NCI-H1048 (cell line): ENCODE measurements around the gene P2RY8.
"Not testable (repeated sequence)": the region's sequence is repeated elsewhere in the genome, so short reads cannot be mapped to it uniquely, and the experiment has no call there.

Experiments
- DNase-seq: peaks from one replicate; lab custom pipeline; 2025; lab: John Stamatoyannopoulos, UW

The P2RY8 gene

GRCh38 chrX:1520350-1520749 is 16.6 kb downstream of the P2RY8 start:
- no peak for DNase-seq

- DNase-seq, result no peak
These were observed 17.9 kb downstream of the P2RY8 start for GRCh38 chrX:1519022-1519497.

- no peak for DNase-seq
These were observed 18.5 kb downstream of the P2RY8 start for GRCh38 chrX:1518512-1518911.

DNA sequence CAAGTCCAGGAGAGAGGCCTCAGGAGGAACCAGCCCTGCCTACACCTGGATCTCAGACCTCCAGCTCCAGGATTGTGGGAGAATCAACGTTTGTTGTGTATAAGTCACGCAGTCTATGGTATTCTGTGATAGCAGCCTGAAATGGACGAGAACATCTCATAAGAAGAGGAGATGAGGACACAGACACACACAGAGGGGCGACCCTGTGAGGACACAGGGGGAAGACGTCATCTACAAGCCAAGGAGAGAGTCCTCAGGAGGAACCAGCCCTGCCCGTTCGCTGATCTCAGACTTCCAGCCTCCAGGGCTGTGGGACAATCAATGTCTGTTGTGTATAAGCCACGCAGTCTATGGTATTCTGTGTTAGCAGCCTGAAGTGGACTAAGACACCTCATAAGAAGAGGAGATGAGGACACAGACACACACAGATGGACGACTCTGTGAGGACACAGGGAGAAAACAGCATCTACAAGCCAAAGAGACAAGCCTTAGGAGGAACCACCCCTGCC is 20.3 kb downstream of the P2RY8 start:
- no peak for DNase-seq

DNA sequence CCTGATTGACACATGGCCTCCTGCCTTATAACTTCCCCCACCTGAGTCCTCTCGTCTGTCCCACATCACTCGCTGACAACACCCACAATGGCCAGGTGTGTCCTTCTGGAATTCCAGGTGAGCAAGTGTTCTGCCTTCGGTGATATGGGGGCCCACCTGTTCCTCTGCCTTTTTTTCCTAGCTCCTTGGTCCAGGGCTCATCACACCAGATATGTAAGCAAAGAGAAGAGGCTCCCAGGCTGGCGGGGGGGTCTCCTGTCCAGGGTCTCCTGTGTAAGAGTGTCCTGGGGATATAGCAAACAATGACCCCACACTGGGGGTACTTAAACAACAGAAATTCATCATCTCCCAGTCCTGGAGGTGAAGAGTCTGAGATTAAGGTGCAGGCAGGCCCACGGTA is 25.2 kb downstream of the P2RY8 start:
- DNase-seq, result no peak

DNA sequence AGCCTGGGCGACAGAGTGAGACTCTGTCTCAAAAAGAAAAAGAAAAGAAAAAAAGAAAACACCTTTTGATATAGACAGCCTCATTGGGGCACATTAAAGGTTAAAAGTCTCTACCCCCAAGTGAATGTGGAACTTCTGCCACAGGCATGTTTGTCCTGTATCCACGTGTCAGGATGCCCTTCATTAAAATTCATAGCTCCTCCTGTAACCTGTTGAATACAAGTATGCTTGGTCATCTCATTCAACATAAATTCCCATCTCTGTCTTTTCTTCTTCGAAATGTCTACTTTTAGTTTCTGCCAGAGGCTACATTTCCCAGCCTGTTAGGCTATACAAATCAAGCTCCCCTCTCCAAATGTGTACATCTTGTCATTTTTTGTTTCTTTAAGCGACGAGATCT is 25.8 kb downstream of the P2RY8 start:
- DNase-seq, result no peak

DNA sequence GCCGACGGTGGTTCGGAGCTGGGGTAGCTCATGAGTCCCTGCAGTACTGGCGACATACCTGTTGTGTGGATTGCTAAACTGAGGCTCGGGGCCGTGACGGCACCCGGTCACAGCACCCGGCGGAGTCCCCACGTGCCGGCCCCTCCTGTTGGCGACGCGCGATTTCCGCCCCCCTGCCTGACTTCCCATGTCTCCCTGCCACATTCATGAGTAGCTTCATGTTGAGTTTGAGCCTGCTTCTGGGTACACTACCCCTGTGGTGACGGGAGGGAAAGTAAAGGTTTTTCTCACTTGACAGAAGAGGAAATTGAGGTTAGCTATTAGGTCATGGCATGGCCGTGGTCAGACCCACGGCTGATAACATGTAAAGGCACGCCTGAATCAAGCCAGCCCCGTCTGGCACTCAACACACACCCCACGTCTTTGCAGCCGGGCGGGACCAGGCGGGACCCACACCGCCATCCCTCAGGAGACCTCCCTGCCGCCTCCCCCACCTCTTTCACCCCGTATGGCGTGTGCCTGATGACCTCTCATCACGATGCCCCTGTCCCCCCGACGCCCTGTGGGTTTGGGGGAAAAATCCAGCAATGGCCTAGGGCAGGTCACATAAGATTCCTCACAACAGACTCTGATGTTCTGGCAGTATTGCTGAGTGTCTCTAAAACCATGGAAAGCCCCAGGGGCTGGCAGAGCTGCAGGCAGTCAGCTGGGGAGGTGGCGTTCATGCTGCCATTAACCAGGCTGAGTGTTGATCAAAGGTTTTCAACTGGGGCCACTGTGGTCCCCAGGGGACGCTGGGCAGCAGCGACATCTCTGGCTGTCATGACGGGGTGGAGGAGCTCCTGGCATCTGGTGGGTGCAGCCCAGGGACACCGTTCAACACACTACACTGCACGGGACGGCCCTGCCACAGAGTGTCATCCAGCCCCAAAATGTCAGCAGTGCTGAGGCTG is 29.2 kb downstream of the P2RY8 start:
- no peak for DNase-seq

DNA sequence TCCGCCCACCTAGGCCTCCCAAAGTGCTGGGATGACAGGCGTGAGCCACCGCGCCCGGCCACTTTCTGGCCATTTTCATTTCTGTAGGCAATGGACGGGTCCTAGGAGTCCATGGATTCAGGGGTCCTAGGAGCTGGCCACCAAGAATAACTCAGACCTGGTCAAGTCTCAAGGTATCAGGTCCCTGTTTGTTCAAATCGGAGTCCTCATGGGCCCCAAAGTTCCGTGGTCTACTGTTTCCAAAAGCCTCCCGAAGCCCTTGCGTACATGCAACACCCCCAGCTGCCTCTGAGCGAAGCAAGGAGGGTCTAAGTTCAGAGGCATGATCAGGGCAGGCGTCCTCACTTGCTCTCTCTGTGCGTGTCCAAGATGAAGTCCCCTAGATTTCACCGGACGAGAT is 30.1 kb downstream of the P2RY8 start:
- no peak for DNase-seq

GRCh38 chrX:1502853-1503252 is 34.1 kb downstream of the P2RY8 start:
- no peak for DNase-seq

DNA sequence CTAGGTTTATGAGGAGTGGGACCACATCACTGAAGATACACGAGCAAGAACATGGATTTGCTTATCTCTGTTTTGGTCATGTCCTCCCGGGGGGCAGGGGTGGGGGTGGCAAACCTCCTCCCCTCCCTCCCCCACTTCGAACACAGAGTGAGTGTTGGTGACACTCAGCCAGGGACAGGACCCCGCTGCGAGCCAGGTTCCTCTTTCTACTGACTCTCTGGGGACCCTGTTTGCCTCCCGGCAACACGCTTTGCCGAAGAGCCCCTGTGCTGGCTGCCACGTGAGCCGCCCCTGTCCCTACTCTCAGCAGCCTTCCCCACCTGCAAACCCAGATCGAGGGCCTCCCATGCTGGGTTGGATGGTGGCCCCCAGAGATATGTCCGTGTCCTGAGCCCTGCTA is 34.7 kb downstream of the P2RY8 start:
- no peak for DNase-seq

DNA sequence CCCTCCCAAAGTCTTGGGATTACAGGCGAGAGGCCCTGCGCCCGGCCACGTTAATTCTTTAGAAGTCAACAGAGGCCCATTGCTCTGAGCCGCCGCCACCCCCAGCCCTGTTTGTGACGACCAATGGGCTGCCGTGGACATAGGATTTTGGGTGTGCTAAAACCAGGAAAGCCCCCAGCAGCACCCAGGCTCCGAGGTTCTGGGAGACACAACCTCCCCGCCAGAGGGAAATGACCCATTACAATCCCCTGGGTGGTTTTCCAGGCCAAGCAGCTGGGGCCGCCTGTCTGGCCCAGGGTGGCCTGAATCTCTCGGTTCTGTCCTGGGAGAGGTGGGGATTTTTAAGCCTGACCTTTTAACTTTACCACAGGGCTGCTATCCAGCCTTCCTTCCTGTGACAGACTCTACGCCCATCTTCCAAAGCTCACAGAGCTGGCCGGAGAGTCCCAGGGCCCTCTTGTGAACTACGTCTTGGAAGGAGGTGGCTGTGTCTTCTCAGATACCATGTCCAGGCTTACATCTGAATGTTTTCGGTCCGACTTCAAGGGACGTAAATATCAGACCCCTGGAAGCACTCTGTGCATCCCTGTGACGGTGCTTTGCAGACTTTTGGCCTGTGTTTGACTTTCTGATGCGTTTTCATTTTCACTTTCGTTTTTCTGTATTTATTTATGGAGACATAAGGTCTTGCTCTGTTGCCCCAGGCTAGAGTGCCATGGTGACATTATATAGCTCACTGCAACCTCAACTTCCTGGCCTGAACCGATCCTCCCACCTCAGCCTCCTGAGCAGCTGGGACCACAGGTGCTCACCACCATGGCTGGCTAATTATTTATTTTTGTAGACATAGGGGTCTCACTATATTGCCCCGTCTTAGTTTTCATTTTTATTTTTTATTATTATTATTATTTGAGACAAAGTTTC is 36.0 kb downstream of the P2RY8 start:
- DNase-seq, result no peak

GRCh38 chrX:1496076-1496475 is 40.9 kb downstream of the P2RY8 start:
- no peak for DNase-seq

DNA sequence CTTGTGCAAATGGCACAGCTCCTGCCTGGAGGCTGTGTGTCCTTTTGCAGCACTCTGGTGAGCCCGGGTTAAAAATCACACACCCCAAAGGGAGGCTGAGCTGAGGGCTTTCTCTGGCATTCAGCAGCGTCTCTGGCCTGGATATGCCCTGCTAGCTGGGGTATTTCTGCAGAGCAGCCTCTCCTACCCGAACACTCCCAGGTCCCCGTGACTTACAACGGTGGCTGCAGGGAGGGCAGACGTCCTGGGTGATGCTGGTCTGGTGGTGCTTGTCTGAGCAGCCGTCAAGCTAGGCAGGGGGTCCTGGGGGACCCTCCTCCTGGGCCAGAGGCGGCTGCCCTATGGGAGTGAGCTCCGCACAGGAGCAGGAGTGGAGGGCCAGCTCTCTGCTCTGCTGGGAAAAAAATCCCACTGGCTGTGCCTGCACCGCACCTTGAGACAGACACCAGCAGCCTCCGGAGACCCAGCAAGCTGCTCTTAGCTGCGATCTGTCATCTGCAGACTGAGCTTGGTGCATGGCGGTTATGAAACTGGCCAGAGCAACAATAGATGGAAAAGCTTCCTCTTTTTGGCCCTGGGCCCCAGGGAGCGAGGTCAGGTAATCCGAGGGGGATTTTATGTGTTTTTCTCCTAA is 43.0 kb downstream of the P2RY8 start:
- DNase-seq, result no peak

GRCh38 chrX:1493412-1493811 is 43.6 kb downstream of the P2RY8 start:
- DNase-seq, result no peak

GRCh38 chrX:1492421-1493012 is 44.5 kb downstream of the P2RY8 start:
- DNase-seq, result no peak

DNA sequence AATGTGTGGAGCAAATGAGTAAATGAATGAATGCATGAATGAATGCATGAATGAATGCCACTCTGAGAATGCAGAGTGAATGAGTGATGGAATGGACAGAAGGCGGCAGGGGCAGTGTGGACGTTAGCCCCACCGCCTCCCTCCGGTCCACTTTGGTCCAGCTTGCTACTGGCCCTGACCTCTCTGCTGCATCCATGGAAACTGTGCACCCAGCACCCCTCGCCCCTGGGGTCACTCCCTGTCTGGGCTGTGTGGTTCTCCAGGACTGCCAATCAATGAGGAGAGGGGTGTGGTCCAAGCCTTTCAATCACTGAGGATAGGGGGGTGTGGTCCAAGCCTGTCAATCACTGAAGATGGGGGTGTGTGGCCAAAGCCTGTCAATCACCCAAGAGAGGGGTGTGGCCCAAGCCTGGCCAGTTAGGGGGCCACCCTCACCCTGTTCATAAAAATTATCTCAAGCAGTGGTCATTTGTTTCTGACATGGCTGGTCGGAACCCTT is 45.1 kb downstream of the P2RY8 start:
- no peak for DNase-seq

DNA sequence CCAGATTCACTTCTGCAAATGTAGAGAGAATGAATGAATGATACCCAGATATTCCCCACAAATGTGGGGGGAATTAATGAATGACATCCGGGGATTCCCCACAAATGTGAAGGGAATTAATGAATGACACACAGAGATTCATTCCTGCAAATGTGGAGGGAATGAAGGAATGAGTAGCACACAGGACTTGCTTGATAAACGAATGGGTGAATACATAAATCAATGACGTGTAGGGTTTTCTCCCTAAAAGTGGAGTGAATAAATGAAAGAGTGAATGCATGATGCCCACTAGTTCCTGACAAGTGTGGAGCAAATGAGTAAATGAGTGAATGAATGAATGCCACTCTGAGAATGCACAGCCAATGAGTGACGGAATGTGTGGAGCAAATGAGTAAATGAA is 45.7 kb downstream of the P2RY8 start:
- DNase-seq, result not testable (repeated sequence)

GRCh38 chrX:1490723-1491122 is 46.3 kb downstream of the P2RY8 start:
- not testable (repeated sequence) for DNase-seq

GRCh38 chrX:1489354-1489753 is 47.6 kb downstream of the P2RY8 start:
- DNase-seq, result not testable (repeated sequence)

DNA sequence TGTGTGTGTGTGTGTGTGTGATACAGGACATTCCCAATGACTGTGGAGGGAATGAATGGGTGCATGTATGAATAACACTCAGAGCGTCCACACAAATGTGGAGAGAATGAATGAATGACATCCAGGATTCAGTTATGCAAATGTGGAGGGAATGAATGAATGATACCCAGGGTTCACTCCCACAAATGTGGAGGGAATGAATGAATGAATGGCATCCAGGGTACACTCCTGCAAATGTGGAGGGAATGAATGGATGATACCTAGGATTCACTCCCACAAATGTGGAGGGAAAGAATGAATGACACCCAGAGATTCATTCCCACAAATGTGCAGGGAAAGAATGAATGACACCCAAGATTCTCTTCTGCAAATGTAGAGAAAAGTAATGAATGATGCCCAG is 48.2 kb downstream of the P2RY8 start:
- no peak for DNase-seq

- DNase-seq, result no peak
These were observed 48.8 kb downstream of the P2RY8 start for GRCh38 chrX:1488141-1488540.
